ENCODE data around the gene TEX38. TPM values are rescaled to one million over a fixed set of nuclear protein-coding genes. Genes with fewer than 3 reads are reported as not detected.

The TEX38 gene
- total RNA-seq, 1 donor from 2014 or later = not detected

- DNase-seq (ENCODE audit: low spot score) = no peak
- Histone ChIP-seq H3K79me2 (ENCODE audit: low read depth) (no peaks in the 10 kb centered on the region), H3K9ac (no peak overlapping the region), H3K9me3 (ENCODE audit: low read depth) (no peaks in the 10 kb centered on the region), H3K27me3 (no peaks in the 10 kb centered on the region), H3K4me1 (no peaks in the 10 kb centered on the region), H2AFZ (replicated peaks) (no peak overlapping the region), H3F3A (ENCODE audit: low read depth) (no peaks in the 10 kb centered on the region), H3K4me3 (no peak overlapping the region), H3K27ac (no peak overlapping the region), H3K4me2 (no peak overlapping the region), H3K36me3 (no peaks in the 10 kb centered on the region), H4K20me1 (ENCODE audit: low read depth) (peaks cover 10% of the 10 kb centered on the region)
- Mint-ChIP-seq H3K27me3 (ENCODE audit: insufficient read depth, low read depth) (no peaks in the 10 kb centered on the region), H3K9me3 (no peaks in the 10 kb centered on the region), H3K36me3 (peaks cover 9% of the 10 kb centered on the region), H3K4me1 (no peaks in the 10 kb centered on the region), H3K27ac (no peak overlapping the region), H3K4me3 (no peak overlapping the region)
- TF ChIP-seq EZH2phosphoT487 (IDR thresholded peaks at IDR 0.05) = no peak
- TF ChIP-seq EZH2 (IDR thresholded peaks at IDR 0.05) = no peak
- TF ChIP-seq CTCF (IDR thresholded peaks at IDR 0.05) = no peak
Observed at GRCh38 chr1:46697053-46697452, 25.4 kb downstream of the TEX38 start.

- no peaks in the 10 kb centered on the region for H3K9me3 Mint-ChIP-seq
- no peaks in the 10 kb centered on the region for H3K9me3 ChIP-seq (ENCODE audit: low read depth)
- peaks cover 14% of the 10 kb centered on the region for H3K36me3 Mint-ChIP-seq
- H3K4me2 ChIP-seq = no peak overlapping the region
- H2AFZ ChIP-seq (replicated peaks) = no peak overlapping the region
- no peaks in the 10 kb centered on the region for H3K27me3 ChIP-seq
- DNase-seq (ENCODE audit: low spot score) = no peak
- no peak overlapping the region for H3K4me3 ChIP-seq
- peak overlapping the region; percentile 2 for H3K9ac ChIP-seq
- no peaks in the 10 kb centered on the region for H3K4me1 Mint-ChIP-seq
- H3K27ac ChIP-seq = no peak overlapping the region
- no peak overlapping the region for H3K4me3 Mint-ChIP-seq
- no peaks in the 10 kb centered on the region for H3K79me2 ChIP-seq (ENCODE audit: low read depth)
- H3K27me3 Mint-ChIP-seq (ENCODE audit: insufficient read depth, low read depth) = no peaks in the 10 kb centered on the region
- H3K36me3 ChIP-seq = no peaks in the 10 kb centered on the region
- H3F3A ChIP-seq (ENCODE audit: low read depth) = no peaks in the 10 kb centered on the region
- H4K20me1 ChIP-seq (ENCODE audit: low read depth) = peaks cover 10% of the 10 kb centered on the region
- no peak for TF ChIP-seq EZH2phosphoT487 (IDR thresholded peaks at IDR 0.05)
- no peak for TF ChIP-seq CTCF (IDR thresholded peaks at IDR 0.05)
- TF ChIP-seq EZH2 (IDR thresholded peaks at IDR 0.05) = no peak
- H3K27ac Mint-ChIP-seq = no peak overlapping the region
- no peaks in the 10 kb centered on the region for H3K4me1 ChIP-seq
Observed at GRCh38 chr1:46699666-46700065, 28.0 kb downstream of the TEX38 start.

- TF ChIP-seq EZH2phosphoT487 (IDR thresholded peaks at IDR 0.05) (no peak), EZH2 (IDR thresholded peaks at IDR 0.05) (no peak), CTCF (IDR thresholded peaks at IDR 0.05) (no peak)
- Mint-ChIP-seq H3K27ac (no peak overlapping the region), H3K9me3 (no peaks in the 10 kb centered on the region), H3K4me1 (no peaks in the 10 kb centered on the region), H3K4me3 (no peak overlapping the region), H3K27me3 (ENCODE audit: insufficient read depth, low read depth) (no peaks in the 10 kb centered on the region), H3K36me3 (peaks cover 9% of the 10 kb centered on the region)
- Histone ChIP-seq H3K79me2 (ENCODE audit: low read depth) (no peaks in the 10 kb centered on the region), H3K9ac (no peak overlapping the region), H3K4me3 (no peak overlapping the region), H3F3A (ENCODE audit: low read depth) (no peaks in the 10 kb centered on the region), H3K9me3 (ENCODE audit: low read depth) (no peaks in the 10 kb centered on the region), H3K36me3 (peaks cover 6% of the 10 kb centered on the region), H3K27me3 (no peaks in the 10 kb centered on the region), H3K4me2 (no peak overlapping the region), H4K20me1 (ENCODE audit: low read depth) (peaks cover 12% of the 10 kb centered on the region), H3K27ac (no peak overlapping the region), H3K4me1 (no peaks in the 10 kb centered on the region), H2AFZ (replicated peaks) (no peak overlapping the region)
- DNase-seq (ENCODE audit: low spot score) = no peak
Observed at GRCh38 chr1:46703927-46704641, 32.4 kb downstream of the TEX38 start.

All from neural progenitor cell (in vitro differentiated cells).